BJ (cell line): ENCODE results near the gene LPCAT4. TPM values are rescaled to one million over a fixed set of nuclear protein-coding genes. Genes with fewer than 3 reads are reported as not detected.

Experiments used
- CTCF ChIA-PET: fragments of 350-600 bp; formaldehyde crosslinking; extraction: SDS; loops from one replicate; lab custom pipeline; 2021; ENCODE audit warnings: antibody characterized with exemption, inconsistent platforms; lab: Yijun Ruan, JAX
- POLR2A ChIA-PET: fragments of 300-600 bp; sonication (Branson Sonifier 250); formaldehyde crosslinking; extraction: SDS; loops from one replicate; lab custom pipeline; 2021; ENCODE audit warnings: antibody characterized with exemption; lab: Charles Lee
- DNase-seq: peaks from one replicate; pipeline ENCODE4 v3.0.0-alpha.2; 2011; ENCODE audit warnings: low read depth
- H3K27me3 ChIP-seq: 2 replicates; pipeline ENCODE4 v1.6.0; 2011; ENCODE audit warnings: low read length; ENCODE audit not compliant: control insufficient read depth, insufficient read depth
- H3K36me3 ChIP-seq: 2 replicates; pipeline ENCODE4 v1.5.1; 2011; ENCODE audit warnings: low read length; ENCODE audit not compliant: control insufficient read depth, insufficient read depth
- H3K4me3 ChIP-seq: 2 replicates; pipeline ENCODE4 v1.5.1; 2011; ENCODE audit warnings: low read depth, mild to moderate bottlenecking, control low read depth, low read length
- polyA plus RNA-seq: library from polyadenylated mRNA; depleted of rRNA; stranded (reverse); fragments of >200 nt; gene quantifications from 2 replicates; pipeline ENCODE4 v1.2.3, GENCODE V29; 2011
- TF ChIP-seq, protein P1 (sequence below): IDR thresholded peaks from 2 replicates; pipeline ENCODE4 v1.5.1; 2011; ENCODE audit warnings: low read depth, mild to moderate bottlenecking, control low read depth, inconsistent platforms, low read length, moderate library complexity; ENCODE audit not compliant: insufficient read depth

LPCAT4 gene
- polyA plus RNA-seq, 1 experiment, result 45.3 TPM

DNA sequence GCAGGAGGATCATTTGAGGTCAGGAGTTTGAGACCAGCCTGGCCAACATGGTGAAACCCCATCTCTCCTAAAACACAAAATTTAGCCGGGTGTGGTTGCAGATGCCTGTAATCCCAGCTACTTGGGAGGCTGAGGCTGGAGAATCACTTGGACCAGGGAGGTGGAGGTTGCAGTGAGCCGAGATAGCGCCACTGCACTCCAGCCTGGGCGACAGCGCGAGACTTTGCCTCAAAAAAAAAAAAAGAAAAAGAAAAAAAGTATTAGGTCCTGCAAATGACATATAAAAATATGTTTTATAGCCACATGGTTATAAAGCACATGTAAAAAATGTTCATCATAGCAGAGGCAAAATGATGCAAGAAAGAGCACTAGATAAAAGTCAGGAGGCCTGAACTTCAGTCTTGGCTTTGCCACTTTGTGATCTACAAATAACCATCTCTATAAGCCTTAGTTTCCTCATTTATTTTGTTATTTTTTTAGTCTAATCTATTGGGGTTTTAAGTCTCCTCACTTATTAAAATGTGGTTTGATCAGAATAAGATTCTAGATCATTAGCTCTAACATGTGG is 34.4 kb downstream of the LPCAT4 start:
- H3K4me3 ChIP-seq, result no peak overlapping the region
- DNase-seq, result no peak
- H3K27me3 ChIP-seq, result no peaks in the 10 kb centered on the region
- ChIA-PET CTCF (interaction anchor here (2.0 kb wide), 1 partner anchor 10 kb away, joined by 5 read pairs; the partner anchor contains the start of genes NOP10 and NUTM1), POLR2A (no interaction called here)
- no peaks in the 10 kb centered on the region for H3K36me3 ChIP-seq
- TF ChIP-seq, protein P1, sequence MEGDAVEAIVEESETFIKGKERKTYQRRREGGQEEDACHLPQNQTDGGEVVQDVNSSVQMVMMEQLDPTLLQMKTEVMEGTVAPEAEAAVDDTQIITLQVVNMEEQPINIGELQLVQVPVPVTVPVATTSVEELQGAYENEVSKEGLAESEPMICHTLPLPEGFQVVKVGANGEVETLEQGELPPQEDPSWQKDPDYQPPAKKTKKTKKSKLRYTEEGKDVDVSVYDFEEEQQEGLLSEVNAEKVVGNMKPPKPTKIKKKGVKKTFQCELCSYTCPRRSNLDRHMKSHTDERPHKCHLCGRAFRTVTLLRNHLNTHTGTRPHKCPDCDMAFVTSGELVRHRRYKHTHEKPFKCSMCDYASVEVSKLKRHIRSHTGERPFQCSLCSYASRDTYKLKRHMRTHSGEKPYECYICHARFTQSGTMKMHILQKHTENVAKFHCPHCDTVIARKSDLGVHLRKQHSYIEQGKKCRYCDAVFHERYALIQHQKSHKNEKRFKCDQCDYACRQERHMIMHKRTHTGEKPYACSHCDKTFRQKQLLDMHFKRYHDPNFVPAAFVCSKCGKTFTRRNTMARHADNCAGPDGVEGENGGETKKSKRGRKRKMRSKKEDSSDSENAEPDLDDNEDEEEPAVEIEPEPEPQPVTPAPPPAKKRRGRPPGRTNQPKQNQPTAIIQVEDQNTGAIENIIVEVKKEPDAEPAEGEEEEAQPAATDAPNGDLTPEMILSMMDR, result no peak

DNA sequence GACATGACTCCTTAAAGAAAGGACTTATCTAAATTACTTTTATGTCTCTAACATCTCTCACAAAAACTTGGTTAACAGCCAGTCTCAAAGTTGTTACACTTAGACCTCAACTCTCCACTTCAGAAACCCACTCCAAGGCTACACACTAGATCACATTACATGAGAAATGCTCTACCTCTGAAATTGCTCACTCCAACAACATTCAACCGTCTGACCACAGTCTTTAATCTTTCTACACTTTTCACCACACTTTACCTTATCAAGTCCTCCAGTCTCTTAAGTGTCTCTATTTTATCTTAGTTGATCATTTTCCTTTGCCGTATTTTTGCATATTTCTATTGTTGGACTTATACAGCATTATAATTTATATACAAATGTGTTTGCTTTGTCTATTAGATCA is 35.2 kb downstream of the LPCAT4 start:
- ChIA-PET CTCF (no interaction called here), POLR2A (no interaction called here)
- DNase-seq, result no peak
- Histone ChIP-seq H3K36me3 (no peaks in the 10 kb centered on the region), H3K4me3 (no peak overlapping the region), H3K27me3 (no peaks in the 10 kb centered on the region)
- TF ChIP-seq, protein P1, result no peak

GRCh38 chr15:34330279-34330678 is 36.7 kb downstream of the LPCAT4 start:
- TF ChIP-seq, protein P1, result no peak
- Histone ChIP-seq H3K4me3 (no peak overlapping the region), H3K36me3 (no peaks in the 10 kb centered on the region), H3K27me3 (no peaks in the 10 kb centered on the region)
- no peak for DNase-seq
- ChIA-PET CTCF (interaction anchor here (0.8 to 2.7 kb wide), 4 partner anchors 9 to 37 kb away, joined by 3 to 9 read pairs (median 4); partner anchors contain the start of genes LPCAT4, NOP10 and NUTM1), POLR2A (no interaction called here)

- ChIA-PET CTCF (interaction anchor here (1.1 to 2.7 kb wide), 4 partner anchors 10 to 39 kb away, joined by 3 to 9 read pairs (median 4); partner anchors contain the start of genes LPCAT4, NOP10 and NUTM1), POLR2A (no interaction called here)
- Histone ChIP-seq H3K4me3 (no peak overlapping the region), H3K27me3 (no peaks in the 10 kb centered on the region), H3K36me3 (no peaks in the 10 kb centered on the region)
- no peak for DNase-seq
- TF ChIP-seq, protein P1, result no peak
Observed at GRCh38 chr15:34329006-34329405, 38.0 kb downstream of the LPCAT4 start.

DNA sequence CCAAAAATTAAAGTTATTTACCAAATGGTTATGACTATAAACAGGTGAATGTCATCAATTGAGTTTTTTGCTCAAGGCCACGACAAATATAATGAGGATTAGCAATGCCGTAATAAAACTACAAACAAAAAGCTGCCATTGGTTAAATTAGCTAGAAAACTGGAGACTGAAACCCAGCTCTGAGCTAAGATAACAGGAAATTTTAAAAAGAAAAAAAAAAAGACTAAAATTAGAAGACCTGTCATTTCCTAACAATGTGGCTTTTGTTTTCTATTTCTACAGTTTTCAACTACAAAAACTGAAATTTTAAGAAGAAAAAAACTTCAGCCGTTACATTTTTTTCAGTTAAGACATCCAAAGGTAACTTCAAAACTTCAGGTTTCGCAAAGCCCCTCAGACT is 39.1 kb downstream of the LPCAT4 start:
- Histone ChIP-seq H3K36me3 (no peaks in the 10 kb centered on the region; the same call in 1 of the 2 replicates), H3K4me3 (no peak overlapping the region), H3K27me3 (no peaks in the 10 kb centered on the region)
- TF ChIP-seq, protein P1, result no peak
- ChIA-PET CTCF (interaction anchor here (0.6 to 1.1 kb wide), 2 partner anchors 15 to 193 kb away, joined by 3 to 4 read pairs; partner anchors contain the start of genes NOP10 and NUTM1), POLR2A (no interaction called here)
- DNase-seq, result no peak
